Activated T-cell treated with anti-CD3 and anti-CD28 coated beads, Interleukin-2, amount 50 U/mL, for 24 hours (primary cell): ENCODE results near the gene PCBD2.

Experiments used
- DNase-seq: peaks from one replicate; pipeline ENCODE4 v3.0.0-alpha.2; 2020
- H3K27ac Mint-ChIP-seq: 2 replicates; pipeline ENCODE4 v1.8.0; 2020; ENCODE audit warnings: mild to moderate bottlenecking, mixed read lengths
- H3K27me3 Mint-ChIP-seq: 2 replicates; pipeline ENCODE4 v1.8.0; 2020; ENCODE audit warnings: mixed read lengths
- H3K36me3 Mint-ChIP-seq: 2 replicates; pipeline ENCODE4 v1.8.0; 2020; ENCODE audit warnings: low read depth, mixed read lengths
- H3K4me1 Mint-ChIP-seq: 2 replicates; pipeline ENCODE4 v1.8.0; 2020; ENCODE audit warnings: low read depth, mixed read lengths
- H3K4me3 Mint-ChIP-seq: 2 replicates; pipeline ENCODE4 v1.8.0; 2020; ENCODE audit warnings: mild to moderate bottlenecking, moderate library complexity, mixed read lengths
- H3K9me3 Mint-ChIP-seq: 2 replicates; pipeline ENCODE4 v1.8.0; 2020; ENCODE audit warnings: mixed read lengths

PCBD2 gene

DNA sequence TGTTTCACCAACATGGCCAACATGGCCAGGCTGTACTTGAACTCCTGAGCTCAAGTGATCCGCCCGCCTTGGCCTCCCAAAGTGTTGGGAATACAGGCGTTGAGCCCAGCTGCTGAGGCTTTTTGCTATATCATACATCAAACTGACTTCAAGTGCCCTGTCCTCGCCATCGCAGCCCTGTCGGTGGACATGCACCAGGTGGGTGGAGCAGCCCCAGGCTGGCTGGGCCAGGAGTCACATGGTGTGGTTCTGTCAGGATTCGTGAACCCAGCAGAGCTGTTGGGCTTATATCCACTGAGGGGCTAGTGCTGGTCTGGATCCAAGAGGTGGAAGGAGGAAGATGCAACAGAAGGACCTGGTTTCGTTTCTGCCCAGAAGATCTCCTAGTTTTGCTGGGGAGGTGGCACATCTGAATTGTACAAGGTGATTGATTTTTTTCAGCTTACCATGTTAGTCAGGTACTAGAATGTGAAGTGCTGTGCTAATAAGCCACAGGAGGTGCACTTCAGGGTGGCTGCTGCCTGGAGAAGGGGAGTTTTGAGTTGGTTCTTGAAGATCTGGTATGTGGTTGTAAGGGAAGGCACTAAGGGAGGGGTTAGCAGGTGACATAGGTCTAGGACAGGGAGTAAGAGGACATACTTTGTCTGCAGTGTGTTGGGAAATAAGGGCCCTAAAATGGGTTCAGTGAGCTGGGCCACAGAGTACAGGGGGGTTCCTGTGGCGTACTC is 16.1 kb downstream of the PCBD2 start:
- Mint-ChIP-seq H3K36me3 (peaks cover 45% of the 10 kb centered on the region), H3K9me3 (no peaks in the 10 kb centered on the region), H3K27me3 (no peaks in the 10 kb centered on the region), H3K4me1 (peaks cover 32% of the 10 kb centered on the region), H3K27ac (peak overlapping the region; percentile 92), H3K4me3 (no peak overlapping the region)
- DNase-seq = no peak

DNA sequence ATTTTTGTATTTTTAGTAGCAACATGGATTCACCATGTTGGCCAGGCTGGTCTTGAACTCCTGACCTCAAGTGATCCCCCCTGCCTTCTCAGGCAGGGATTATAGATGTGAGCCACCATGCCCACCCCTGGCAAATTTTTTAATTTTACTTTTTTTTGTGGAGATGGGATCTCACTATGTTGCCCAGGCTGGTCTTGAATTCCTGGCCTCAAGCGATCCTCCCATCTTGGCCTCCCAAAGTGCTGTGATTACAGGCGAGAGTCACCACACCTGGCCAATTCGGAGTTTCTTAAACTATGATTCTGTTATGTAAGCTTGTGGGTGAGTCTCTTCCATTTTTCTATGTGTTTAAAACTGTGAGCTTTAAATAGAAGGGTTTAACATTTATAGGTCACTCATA is 27.6 kb downstream of the PCBD2 start:
- no peaks in the 10 kb centered on the region for H3K9me3 Mint-ChIP-seq
- peaks cover 57% of the 10 kb centered on the region for H3K36me3 Mint-ChIP-seq
- no peak overlapping the region for H3K4me3 Mint-ChIP-seq
- H3K4me1 Mint-ChIP-seq = no peaks in the 10 kb centered on the region
- H3K27me3 Mint-ChIP-seq = no peaks in the 10 kb centered on the region
- no peak for DNase-seq
- no peak overlapping the region for H3K27ac Mint-ChIP-seq

DNA sequence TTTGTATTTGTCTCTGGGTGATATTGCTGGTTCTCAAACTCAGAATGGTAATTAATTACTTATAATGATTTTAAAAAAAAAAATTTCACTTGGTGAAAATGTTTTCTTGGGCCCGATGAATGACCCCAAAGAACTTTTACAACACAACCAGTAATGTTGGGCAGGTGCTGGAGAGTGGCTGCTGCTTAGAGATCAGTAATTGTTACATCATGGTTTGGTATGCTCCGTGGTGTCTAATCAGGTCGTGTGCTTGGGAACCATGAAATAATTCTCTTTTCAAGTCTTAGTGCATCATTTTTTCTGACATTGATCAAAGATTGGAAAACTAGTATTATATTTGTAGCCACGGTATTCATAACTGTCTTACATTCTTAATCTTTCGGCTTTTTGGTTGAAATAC is 29.3 kb downstream of the PCBD2 start:
- H3K4me1 Mint-ChIP-seq = no peaks in the 10 kb centered on the region
- no peaks in the 10 kb centered on the region for H3K9me3 Mint-ChIP-seq
- no peak overlapping the region for H3K27ac Mint-ChIP-seq
- H3K36me3 Mint-ChIP-seq = peaks cover 59% of the 10 kb centered on the region
- no peak for DNase-seq
- no peak overlapping the region for H3K4me3 Mint-ChIP-seq
- H3K27me3 Mint-ChIP-seq = no peaks in the 10 kb centered on the region

DNA sequence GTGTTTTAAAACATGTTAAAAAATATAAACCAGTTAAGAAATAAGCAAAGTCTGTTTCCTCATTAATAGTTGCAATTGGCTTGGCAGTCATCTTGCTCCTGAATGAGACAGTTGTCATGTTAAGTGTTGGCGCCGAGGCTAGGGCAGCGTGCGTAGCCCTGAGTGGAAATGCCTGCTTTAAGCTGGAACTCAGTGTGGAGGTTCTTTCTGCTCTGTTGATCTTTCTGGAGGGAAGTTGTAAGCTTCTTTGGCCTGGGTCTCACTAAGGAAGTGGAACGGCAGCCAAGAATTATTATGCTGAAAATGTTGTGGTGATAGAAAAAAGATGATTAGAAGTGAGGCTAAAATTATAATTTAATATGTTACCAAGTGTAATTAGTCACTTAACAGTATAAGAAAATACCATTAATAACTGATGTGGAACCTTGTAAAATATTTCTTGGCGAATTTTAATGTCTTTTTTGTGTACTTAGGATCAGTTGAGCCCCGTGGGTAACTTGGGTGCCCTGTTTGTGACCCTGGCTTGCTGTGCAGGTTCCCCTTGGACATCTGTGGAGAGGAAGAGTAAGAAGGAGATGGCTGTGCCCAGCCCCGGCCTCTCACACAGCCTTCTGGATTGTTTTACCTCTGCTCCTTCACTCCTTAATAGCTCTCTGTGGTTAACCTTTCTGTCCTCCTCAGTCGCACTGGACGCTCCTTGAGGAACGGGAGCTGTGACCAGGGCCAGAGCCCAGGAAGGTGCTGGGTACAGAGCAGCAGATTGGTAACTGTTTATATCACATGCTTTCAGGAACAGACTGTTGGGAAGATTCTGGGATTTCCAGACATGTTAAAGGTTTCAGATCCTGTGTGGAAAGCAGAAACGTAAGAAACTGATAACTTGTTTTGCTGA is 31.0 kb downstream of the PCBD2 start:
- Mint-ChIP-seq H3K4me3 (no peak overlapping the region), H3K27me3 (no peaks in the 10 kb centered on the region), H3K27ac (no peak overlapping the region), H3K4me1 (no peaks in the 10 kb centered on the region), H3K36me3 (peaks cover 62% of the 10 kb centered on the region), H3K9me3 (no peaks in the 10 kb centered on the region)
- DNase-seq = no peak

DNA sequence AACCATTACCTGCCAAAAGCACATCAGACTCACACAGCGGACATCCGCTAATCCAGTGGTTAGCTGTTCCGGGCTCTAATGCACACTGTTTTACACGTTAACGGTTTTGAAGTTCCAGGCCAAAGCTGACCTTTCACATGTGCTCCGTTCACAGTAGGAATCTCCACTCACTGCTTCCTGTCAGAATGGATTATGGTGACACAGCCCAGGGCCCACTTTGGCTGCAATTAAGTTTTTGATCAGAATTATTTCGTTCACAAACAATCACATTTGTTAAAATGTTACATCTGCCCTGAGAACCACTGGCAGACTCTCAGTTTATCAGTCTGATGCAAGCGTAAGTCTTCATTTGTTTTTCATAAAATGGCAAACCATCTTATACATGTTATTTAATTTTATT is 32.6 kb downstream of the PCBD2 start:
- Mint-ChIP-seq H3K27me3 (no peaks in the 10 kb centered on the region), H3K9me3 (no peaks in the 10 kb centered on the region), H3K4me1 (no peaks in the 10 kb centered on the region), H3K4me3 (no peak overlapping the region), H3K36me3 (peaks cover 58% of the 10 kb centered on the region), H3K27ac (no peak overlapping the region)
- DNase-seq = no peak

DNA sequence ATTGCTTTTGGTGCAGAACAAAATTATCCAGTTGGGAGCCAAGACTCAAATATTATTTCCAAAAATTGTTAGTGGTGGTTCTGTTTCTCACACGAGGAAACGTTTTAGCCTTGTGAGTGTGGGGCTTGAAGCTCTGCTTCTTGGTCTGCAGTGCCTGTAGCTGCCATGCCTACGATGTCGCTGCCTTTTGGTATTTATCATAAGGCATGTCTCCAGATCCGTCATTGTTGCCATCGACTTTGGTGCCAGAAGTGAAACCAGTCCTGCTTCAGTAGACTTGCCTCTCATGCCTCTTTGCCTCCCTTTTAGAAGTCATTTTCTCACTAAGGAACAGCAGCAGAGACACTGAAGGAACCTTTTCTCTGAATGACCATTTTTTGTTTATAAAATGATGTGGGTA is 33.1 kb downstream of the PCBD2 start:
- Mint-ChIP-seq H3K27ac (no peak overlapping the region), H3K9me3 (no peaks in the 10 kb centered on the region), H3K4me1 (no peaks in the 10 kb centered on the region), H3K27me3 (no peaks in the 10 kb centered on the region), H3K4me3 (no peak overlapping the region), H3K36me3 (peaks cover 55% of the 10 kb centered on the region)
- DNase-seq = no peak

DNA sequence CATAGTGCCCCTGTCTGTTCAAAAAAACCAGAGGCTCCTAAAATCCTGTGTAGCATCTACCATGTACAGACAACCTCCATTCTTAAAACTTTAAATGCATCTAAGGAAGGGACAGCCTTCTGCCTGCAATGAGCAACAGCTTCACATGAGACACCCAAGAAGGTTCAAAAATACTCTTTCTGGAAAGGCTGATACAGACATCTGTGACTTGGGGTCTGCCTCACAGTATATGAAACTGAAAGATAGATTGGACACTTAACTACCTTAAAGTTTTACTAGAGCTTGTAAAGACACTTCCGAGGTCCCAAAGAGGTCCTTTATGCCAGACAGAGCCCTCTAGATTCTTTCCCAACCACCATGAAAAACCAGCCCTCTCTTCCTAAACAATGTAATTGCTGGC is 34.6 kb downstream of the PCBD2 start:
- peaks cover 45% of the 10 kb centered on the region for H3K36me3 Mint-ChIP-seq

DNA sequence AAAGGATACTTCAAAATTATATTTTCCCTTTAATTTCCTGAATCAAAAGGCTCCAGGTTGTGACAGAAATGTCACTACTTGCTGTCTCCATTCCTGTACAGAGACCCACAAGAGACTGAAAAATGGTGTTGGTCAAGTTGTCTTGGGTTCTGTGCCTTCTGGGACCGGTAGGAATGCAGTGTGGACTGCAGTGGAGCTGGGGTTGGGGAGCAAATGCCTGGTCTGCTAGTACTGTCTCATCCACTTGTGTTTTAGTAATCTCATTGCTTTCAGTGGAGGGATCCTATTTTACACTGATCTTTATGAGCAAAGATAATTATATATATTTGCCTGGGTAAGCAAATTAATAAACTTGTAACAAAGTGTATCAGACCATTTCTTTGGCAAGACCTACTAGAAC is 38.6 kb downstream of the PCBD2 start:
- Mint-ChIP-seq H3K36me3 (peaks cover 22% of the 10 kb centered on the region), H3K4me3 (no peak overlapping the region), H3K9me3 (no peaks in the 10 kb centered on the region)

More for the DNA sequence above, 34.6 kb downstream of the PCBD2 start:
- no peak for DNase-seq
- Mint-ChIP-seq H3K4me3 (no peak overlapping the region), H3K27ac (no peak overlapping the region), H3K27me3 (no peaks in the 10 kb centered on the region), H3K9me3 (no peaks in the 10 kb centered on the region), H3K4me1 (no peaks in the 10 kb centered on the region)

DNA sequence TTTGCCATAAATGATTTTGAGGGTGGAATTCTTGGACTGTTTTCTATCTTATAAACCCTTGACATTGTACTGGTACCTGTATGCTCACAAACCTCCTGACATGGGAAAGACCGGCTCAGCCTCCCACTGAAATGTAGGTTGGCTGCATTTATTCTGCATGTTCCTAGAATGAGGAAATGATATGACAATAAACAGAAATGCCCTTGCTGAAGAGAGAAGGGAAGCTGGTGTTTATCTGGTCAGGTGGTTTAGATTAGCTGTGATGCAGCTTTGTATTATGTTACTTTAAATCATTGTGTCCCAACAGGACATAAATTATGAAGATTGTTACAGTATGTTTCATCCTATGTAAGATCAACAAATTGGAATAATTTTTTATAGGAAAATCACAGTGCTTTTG is 39.7 kb downstream of the PCBD2 start:
- Mint-ChIP-seq H3K27ac (no peak overlapping the region), H3K4me3 (no peak overlapping the region), H3K9me3 (no peaks in the 10 kb centered on the region), H3K4me1 (no peaks in the 10 kb centered on the region), H3K36me3 (peaks cover 17% of the 10 kb centered on the region), H3K27me3 (no peaks in the 10 kb centered on the region)
- DNase-seq = no peak

More for the DNA sequence above, 38.6 kb downstream of the PCBD2 start:
- Mint-ChIP-seq H3K27me3 (no peaks in the 10 kb centered on the region), H3K27ac (no peak overlapping the region), H3K4me1 (no peaks in the 10 kb centered on the region)
- DNase-seq = no peak

DNA sequence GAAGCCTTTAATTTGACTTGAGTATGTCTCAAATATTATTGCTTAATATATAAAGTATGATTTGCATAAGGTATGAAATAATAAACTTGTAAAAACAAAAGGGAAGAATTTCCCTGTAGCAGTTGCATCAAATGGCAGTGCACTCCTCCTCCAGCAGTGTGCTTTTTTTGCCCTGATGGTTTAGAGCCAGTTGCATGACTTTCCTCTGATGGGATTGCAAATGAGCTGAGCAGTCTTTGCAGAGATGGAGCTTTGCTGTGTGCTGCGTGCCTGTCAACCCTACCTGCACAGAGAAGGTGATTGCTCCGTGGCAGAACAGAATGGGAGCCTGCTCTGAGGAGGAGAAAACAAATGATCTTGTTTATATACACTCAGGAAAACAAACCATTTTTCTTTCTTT is 40.1 kb downstream of the PCBD2 start:
- H3K9me3 Mint-ChIP-seq = no peaks in the 10 kb centered on the region
- no peak overlapping the region for H3K4me3 Mint-ChIP-seq
- H3K27ac Mint-ChIP-seq = no peak overlapping the region
- peaks cover 13% of the 10 kb centered on the region for H3K36me3 Mint-ChIP-seq
- no peak for DNase-seq
- no peaks in the 10 kb centered on the region for H3K27me3 Mint-ChIP-seq
- H3K4me1 Mint-ChIP-seq = no peaks in the 10 kb centered on the region

DNA sequence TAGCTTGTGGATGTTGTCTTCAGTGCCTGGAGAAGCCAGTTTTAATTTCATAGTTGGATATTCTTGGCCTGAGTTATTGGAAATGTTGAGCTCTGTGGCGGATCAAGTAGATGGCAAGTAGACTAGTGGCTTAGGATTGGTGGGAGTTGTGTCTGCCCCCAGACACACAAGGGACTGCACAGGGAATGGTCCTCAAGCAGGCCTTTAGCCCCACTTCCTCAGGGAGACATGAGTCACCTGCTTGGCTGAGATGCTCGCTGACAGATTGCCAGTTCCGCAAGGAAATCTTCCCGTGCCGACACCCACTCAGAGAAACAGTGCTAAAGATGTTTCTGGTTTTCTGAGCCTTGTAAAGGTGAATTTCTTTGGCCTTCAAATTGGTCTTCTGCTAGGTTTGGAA is 44.0 kb downstream of the PCBD2 start:
- H3K9me3 Mint-ChIP-seq = peaks cover 4% of the 10 kb centered on the region
- H3K4me1 Mint-ChIP-seq = no peaks in the 10 kb centered on the region
- H3K27ac Mint-ChIP-seq = no peak overlapping the region
- no peaks in the 10 kb centered on the region for H3K27me3 Mint-ChIP-seq
- DNase-seq = no peak
- H3K4me3 Mint-ChIP-seq = no peak overlapping the region
- peaks cover 6% of the 10 kb centered on the region for H3K36me3 Mint-ChIP-seq

DNA sequence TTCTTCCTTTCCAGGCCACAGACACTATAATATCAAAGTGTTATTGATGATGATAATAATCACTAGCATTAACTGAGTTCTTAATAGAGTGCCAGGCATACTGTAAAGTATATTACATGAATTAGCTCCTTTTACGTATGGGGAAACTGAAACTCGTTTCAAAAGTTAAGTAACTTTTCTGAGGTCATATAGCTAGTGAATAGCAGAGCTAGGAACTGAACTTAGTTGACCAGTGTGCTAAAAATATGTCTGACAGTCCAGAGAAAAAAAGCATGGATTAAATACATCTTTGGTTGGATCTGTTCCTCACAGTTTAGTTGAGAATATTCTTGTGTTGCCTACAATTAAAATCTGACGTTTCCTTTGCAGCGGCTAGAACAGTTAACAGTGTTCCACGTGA is 44.4 kb downstream of the PCBD2 start:
- Mint-ChIP-seq H3K4me3 (no peak overlapping the region), H3K27me3 (no peaks in the 10 kb centered on the region), H3K4me1 (no peaks in the 10 kb centered on the region), H3K27ac (no peak overlapping the region), H3K36me3 (peaks cover 8% of the 10 kb centered on the region), H3K9me3 (peaks cover 6% of the 10 kb centered on the region)
- DNase-seq = no peak

DNA sequence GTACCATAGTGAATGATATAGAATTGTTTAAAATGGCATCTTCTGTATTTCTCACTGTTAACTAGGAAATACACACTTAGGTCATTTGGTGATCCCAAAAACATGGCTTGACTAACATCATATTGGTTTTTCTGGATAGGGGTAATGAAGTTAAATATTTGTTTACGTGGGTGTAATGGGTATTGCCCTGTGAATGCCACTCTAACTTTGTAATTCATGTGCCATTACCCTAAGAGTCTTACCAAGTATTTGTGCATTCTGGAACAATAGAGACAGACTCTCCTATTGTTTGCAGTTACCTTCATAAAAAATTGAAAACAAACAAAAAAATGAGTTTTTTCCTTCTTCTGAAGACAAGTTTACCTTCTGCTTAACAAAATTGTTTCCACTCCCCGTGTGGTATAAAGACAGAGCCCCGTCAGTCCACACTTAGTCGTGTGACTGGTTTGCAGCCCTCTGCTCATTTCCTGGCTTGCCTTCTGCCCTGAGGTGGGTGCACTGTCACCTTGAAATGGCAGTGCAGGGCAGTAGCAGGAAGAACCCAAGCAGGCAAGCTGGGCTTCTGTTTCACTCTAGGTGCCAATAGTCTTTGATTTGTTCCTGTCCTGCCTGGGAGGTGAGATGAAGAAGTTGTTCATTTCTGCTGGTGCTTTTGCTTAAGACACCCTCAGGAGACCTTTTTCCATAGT is 53.1 kb downstream of the PCBD2 start:
- no peak overlapping the region for H3K27ac Mint-ChIP-seq
- peaks cover 6% of the 10 kb centered on the region for H3K4me1 Mint-ChIP-seq
- no peak overlapping the region for H3K4me3 Mint-ChIP-seq
- peaks cover 40% of the 10 kb centered on the region for H3K36me3 Mint-ChIP-seq
- H3K9me3 Mint-ChIP-seq = peaks cover 5% of the 10 kb centered on the region
- H3K27me3 Mint-ChIP-seq = no peaks in the 10 kb centered on the region
- DNase-seq = no peak

DNA sequence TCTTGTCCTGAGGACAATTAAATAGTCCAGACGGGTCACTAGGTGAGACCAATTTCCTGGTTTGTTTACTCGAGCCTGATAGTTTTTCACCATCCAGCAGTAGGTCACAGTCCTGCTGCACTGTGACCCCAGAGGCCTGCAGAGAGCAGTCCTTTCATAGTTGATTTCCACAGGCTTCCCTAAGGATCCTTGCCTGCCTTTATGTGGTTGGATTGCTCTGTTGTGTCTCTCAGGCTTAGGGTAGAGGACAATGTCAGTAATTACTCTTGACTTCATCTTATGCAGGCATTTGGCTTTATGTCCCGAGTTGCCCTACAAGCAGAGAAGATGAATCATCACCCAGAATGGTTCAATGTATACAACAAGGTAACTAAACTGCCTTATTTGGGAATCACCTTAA is 53.8 kb downstream of the PCBD2 start:
- H3K27me3 Mint-ChIP-seq = no peaks in the 10 kb centered on the region

DNA sequence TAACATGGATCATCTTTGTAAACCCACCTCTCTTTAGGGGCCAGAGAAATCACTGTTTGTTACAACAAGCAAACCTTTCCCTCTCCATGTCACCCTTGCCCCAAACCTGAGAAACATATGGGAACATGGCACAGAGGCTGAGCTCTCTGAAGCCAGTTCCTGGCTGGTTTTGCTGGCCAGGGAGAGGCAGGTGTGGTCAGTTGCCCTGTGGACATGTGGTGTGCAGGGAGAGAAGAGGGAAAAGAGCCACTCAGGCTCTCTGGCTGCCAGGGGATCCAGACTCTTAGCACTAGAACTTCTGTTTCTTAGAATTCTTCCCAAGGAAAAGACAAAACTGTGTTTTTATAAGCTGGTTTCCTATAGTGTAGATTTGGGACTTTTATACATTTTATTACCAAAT is 58.2 kb downstream of the PCBD2 start:
- Mint-ChIP-seq H3K27ac (peak overlapping the region; percentile 4), H3K27me3 (no peaks in the 10 kb centered on the region), H3K4me1 (peaks cover 35% of the 10 kb centered on the region), H3K36me3 (peaks cover 37% of the 10 kb centered on the region), H3K4me3 (no peak overlapping the region), H3K9me3 (no peaks in the 10 kb centered on the region)
- no peak for DNase-seq

More for the DNA sequence above, 53.8 kb downstream of the PCBD2 start:
- Mint-ChIP-seq H3K9me3 (peaks cover 5% of the 10 kb centered on the region), H3K4me3 (no peak overlapping the region), H3K36me3 (peaks cover 41% of the 10 kb centered on the region), H3K4me1 (peaks cover 11% of the 10 kb centered on the region), H3K27ac (no peak overlapping the region)
- DNase-seq = no peak
